Activated CD4-positive, CD25-positive, alpha-beta regulatory T cell treated with anti-CD3 and anti-CD28 coated beads, Interleukin-2, amount 50 U/mL, for 72 hours (primary cell): ENCODE measurements around the gene KRTAP9-7.
"Not testable (repeated sequence)": the region's sequence is repeated elsewhere in the genome, so short reads cannot be mapped to it uniquely, and the experiment has no call there.

ENCODE experiments used
- DNase-seq: peaks from one replicate; pipeline ENCODE4 v3.0.0; 2021

KRTAP9-7 gene

GRCh38 chr17:41275648-41276190, at the start of gene KRTAP9-7:
Gene KRTAP9-7, plus strand, starts transcription at chr17:41275698. Its CDS starts 0 bp downstream, at chr17:41275698.
- DNase-seq: not testable (repeated sequence)

- no peak for DNase-seq
Observed at GRCh38 chr17:41226051-41226450, 49.4 kb upstream of the KRTAP9-7 start.

- DNase-seq: not testable (repeated sequence)
Observed at GRCh38 chr17:41226598-41227095, 48.9 kb upstream of the KRTAP9-7 start, which contains the start of gene KRTAP9-2. Gene KRTAP9-2, plus strand, starts transcription at chr17:41226648. Its CDS starts 7 bp downstream, at chr17:41226655.

- DNase-seq: no peak
Observed at GRCh38 chr17:41230094-41230493, 45.4 kb upstream of the KRTAP9-7 start.

GRCh38 chr17:41231731-41232130, 43.8 kb upstream of the KRTAP9-7 start:
- no peak for DNase-seq

- DNase-seq: not testable (repeated sequence)
Observed at GRCh38 chr17:41232399-41233105, 42.9 kb upstream of the KRTAP9-7 start, which contains the start of gene KRTAP9-3. Gene KRTAP9-3, plus strand, starts transcription at chr17:41232449. Its CDS starts 53 bp downstream, at chr17:41232502.

- not testable (repeated sequence) for DNase-seq
Observed at GRCh38 chr17:41237116-41237515, 38.4 kb upstream of the KRTAP9-7 start.

- not testable (repeated sequence) for DNase-seq
Observed at GRCh38 chr17:41237949-41238437, 37.5 kb upstream of the KRTAP9-7 start, which contains the start of gene KRTAP9-8. Gene KRTAP9-8, plus strand, starts transcription at chr17:41237999. Its CDS starts 53 bp downstream, at chr17:41238052.

GRCh38 chr17:41246995-41247787, 28.3 kb upstream of the KRTAP9-7 start:
- not testable (repeated sequence) for DNase-seq

GRCh38 chr17:41249637-41250240, 25.8 kb upstream of the KRTAP9-7 start, which contains the start of gene KRTAP9-4:
Gene KRTAP9-4, plus strand, starts transcription at chr17:41249687. Its CDS starts 34 bp downstream, at chr17:41249721.
- not testable (repeated sequence) for DNase-seq

- DNase-seq: no peak
Observed at GRCh38 chr17:41251261-41251660, 24.2 kb upstream of the KRTAP9-7 start.

GRCh38 chr17:41254861-41255260, 20.6 kb upstream of the KRTAP9-7 start:
- DNase-seq: no peak

- DNase-seq: not testable (repeated sequence)
Observed at GRCh38 chr17:41255381-41256290, 19.9 kb upstream of the KRTAP9-7 start, which contains the start of gene KRTAP9-9. Gene KRTAP9-9, plus strand, starts transcription at chr17:41255384.

- DNase-seq: no peak
Observed at GRCh38 chr17:41256291-41256685, 19.2 kb upstream of the KRTAP9-7 start.

GRCh38 chr17:41258406-41258805, 17.1 kb upstream of the KRTAP9-7 start:
- no peak for DNase-seq

GRCh38 chr17:41263212-41263611, 12.3 kb upstream of the KRTAP9-7 start:
- DNase-seq: no peak

GRCh38 chr17:41264599-41264998, 10.9 kb upstream of the KRTAP9-7 start:
- no peak for DNase-seq

- no peak for DNase-seq
Observed at GRCh38 chr17:41265078-41265477, 10.4 kb upstream of the KRTAP9-7 start, which contains the start of gene KRTAP9-6. Gene KRTAP9-6, plus strand, starts transcription at chr17:41265378. Its CDS starts 0 bp downstream, at chr17:41265378.

- DNase-seq: no peak
Observed at GRCh38 chr17:41267711-41268110, 7.8 kb upstream of the KRTAP9-7 start.

- not testable (repeated sequence) for DNase-seq
Observed at GRCh38 chr17:41271323-41271722, 4.2 kb upstream of the KRTAP9-7 start.

GRCh38 chr17:41271858-41272257, 3.6 kb upstream of the KRTAP9-7 start:
- DNase-seq: no peak
